Activated CD4-positive, alpha-beta T cell treated with anti-CD3 and anti-CD28 coated beads for 48 hours (primary cell): ENCODE data around the gene TNS3.

Source experiments
- DNase-seq: peaks from one replicate; pipeline ENCODE4 v3.0.0-alpha.2; 2020

Gene TNS3

DNA sequence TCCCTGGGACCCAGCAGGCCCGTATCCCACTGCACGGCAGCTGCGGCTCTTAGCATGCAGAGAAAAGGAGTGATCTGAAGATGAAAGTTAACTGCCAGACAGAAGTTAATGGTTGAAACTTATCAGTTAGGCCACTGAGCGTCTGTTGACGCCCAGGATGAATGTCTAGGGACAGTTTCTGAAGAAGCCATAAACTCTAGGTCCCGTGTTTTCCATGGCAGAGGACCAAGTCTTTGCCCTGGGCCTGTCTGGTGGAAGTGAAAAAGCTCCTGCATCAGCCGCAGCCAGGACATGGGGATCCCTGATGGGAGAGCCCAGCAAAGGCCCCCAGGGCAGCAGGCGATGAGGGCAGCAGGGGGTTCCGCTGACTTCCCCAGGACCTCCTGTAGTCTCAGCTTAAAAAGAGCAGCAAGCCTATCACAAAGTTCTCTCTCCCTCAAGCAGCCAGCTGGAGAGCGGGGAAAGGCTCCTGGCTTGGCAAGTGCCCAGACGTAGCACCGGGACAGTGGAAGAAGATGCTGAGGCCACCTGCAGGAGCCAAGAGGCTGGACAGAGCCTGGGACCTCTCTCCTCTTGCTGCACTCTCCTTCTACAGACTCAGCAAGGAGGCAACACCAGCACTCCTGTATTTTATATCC is 79.6 kb downstream of the TNS3 start:
- DNase-seq: no peak

DNA sequence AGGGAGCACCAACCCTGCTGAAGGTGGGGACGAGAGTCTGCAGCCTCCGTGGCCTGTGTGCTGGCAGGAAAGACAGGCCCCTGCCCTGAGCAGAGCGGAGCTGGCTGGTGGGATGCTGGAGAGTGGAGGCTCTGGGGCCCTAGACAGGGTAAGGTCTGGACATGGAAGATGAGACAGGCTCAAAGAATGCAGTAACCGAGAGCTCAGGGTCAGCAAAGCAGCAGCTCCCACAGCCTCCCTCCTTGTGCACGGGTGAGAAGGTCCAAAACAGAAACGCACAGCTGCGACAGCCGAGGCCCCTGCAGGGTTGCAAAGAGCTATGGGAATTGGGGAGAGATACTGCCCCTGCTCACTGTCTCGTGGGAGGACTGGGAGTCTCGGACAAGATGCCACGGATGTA is 80.5 kb downstream of the TNS3 start:
- DNase-seq: no peak

DNA sequence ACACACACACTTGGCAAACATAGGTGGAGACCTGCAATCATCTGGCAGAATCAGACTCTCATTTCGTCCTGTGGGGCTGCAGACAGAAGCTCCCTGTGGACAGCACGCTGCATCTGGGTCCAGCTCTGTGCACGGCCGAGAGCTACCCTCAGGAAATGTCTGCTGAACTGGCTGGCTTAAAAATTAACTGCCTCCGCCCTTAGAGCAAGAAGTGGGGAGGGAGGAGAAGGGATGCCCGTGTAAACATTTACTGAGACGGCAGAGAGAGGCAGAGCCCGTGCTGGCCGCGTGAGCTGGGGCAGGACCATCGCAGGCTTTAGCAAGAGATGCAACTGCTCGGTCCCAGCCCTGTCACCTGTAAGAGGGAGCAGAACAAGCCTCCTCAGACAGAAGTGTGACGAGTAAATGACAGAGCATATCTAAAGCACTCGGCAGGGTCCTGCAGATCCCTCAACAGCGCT is 81.8 kb downstream of the TNS3 start:
- DNase-seq: no peak

DNA sequence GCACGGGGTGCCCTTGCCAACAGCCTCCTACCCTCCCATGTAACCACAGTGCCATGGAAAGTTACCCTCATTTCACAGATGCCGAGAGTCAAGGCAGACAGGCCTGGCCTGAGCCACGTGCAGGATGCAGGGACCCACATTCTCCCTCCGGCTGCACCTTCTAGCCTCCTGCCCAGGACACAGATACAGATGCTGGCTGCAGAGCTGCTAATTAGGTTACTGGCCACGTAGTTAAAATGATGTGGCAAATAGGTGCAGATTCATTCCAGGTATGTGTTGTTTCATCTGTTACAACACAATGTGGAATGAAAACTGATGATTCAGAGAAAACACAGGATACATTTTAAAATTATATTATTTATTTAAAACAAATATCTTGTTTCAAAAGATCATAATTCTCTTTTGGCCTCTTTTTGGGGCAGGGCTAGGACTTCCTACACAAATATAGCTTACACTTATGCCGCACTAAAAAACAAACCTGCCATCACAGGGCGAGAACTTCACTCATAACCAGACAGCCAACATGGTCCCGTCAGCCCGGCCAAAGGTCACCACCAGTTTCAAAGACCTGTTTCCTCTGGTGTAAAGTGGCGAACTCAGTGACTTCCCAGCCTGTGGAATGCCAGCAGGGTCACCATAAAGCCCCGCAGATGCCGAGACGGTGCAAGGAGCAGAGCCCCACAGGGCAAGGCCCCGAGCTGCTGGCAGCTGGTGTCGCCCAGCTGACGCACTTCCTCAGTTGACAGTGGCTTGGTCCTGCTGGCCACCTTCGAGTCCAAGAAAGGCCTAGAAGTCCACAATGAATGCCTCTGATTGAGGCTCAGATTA is 83.5 kb downstream of the TNS3 start:
- no peak for DNase-seq

DNA sequence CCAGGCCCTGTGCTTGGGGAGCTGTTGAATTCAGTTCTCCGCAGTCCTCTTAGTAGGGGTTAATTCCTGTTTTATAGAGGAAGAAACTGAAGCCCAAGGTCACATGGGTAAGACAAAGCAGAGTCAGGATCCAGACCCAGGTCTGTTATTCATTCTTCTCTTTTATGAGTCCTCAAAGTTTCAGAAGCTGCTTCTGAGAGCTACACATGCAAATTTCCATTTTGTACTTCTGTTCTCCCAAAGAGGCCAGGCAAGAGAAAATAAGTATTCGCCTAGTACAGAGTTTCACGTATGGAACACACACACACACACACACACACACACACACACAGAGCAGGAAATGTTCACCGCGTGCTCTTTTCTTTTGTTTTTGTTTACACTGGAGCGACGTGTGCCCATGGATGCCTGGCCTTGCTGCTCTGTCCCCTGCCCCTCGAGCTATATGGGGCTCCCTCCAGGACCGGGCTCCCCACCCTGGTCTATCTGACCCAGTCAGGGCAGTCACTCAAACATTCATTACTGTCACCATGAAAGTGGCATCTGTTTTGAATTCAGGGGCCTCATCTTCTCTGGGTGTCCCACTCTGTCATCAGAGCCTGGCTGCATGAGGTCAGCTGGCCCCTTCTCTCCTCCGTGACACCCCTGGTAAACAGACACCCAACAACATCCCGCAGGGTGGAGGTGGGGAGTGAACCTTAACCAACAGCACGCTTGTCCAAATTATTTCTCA is 84.4 kb downstream of the TNS3 start:
- no peak for DNase-seq

DNA sequence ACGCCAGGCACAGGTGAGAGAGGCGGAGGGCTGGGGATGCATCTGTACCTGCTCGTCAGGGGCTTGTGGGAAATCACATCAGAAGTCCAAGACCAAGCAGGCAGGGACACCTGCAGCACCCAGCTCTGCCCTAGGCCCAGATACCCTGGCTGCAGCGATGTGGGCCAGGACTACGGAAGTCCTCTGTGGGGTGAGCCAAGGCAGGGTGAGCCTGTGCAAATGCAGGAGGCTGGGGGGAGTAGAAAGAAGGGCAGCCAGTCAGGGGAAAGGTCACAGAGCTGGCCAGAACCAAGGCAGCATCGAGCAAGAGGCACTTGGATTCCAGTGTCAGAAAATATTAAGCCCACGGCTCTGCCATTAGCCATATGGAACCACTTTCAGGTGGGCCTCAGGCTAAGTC is 85.2 kb downstream of the TNS3 start:
- no peak for DNase-seq

DNA sequence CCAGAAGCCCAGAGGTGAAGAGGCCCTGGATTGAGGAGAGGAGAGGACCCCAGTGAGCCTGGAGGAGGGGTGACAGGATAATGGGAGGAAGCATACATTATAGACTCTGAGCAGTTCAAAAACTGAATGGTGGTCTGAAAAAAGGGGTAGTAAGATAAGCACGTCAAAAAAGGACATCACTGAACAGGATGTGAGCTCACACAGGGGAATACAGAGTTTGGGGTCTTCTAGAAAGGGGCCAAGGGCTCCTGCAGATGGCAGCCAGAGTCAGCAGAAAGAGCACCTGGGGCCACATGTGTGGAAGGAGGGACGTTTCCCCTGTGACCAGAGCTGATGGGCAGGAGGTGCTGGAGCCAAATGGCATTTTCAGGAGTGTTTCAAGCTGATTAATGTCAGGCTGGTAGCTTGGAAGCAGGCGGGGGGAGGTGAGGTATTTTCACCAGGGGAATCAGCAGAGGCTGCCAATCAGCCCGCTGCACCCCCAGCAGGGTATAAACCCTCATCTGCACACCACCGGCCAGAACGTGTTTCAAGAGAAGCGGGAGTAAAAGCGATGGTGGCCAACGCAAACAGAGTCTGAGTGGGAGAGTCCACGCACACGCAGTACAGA is 85.8 kb downstream of the TNS3 start:
- no peak for DNase-seq

DNA sequence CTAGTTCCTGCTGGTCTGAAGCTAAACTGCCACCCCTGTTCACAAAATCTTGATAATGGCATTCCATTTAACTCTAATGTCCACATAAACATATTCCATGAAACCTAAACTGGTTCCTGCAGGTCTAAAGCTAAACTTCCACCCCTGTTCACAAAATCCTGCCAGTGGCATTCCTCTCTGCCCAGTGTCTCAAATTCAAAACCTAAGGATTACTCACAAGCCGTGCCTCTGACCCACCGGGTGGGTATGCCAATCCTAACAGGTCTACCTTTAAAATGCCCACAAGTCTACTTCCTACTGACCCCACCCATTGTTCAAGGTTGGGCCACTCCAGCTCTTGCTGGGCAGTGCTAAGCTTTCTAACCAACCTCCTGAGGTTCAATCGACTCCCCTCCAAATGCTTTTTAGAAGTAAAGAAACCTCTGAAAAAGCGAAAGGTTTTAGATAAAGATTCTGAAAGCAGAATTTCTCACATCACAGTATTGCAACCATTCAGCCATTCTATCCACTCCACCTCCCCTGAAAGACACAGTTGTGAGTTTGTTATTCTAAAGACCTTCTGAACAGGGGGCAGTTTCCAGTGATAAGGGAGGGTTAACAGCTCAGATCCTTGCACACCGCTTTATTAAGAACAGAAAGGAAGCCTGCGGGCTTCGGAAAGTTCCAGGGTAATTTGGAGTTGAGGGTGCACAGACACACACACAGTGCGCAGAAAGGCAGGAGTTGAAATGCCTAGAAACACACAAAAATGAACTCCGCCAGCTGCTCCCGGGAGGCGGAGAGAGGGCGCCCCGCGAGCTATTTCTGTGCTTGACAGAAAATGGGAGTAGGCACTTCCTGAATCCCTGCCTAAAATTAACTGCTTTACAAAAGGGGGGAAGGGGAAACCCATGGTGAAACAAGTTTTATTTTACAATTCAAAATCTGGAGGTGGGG is 87.7 kb downstream of the TNS3 start:
- DNase-seq: no peak

DNA sequence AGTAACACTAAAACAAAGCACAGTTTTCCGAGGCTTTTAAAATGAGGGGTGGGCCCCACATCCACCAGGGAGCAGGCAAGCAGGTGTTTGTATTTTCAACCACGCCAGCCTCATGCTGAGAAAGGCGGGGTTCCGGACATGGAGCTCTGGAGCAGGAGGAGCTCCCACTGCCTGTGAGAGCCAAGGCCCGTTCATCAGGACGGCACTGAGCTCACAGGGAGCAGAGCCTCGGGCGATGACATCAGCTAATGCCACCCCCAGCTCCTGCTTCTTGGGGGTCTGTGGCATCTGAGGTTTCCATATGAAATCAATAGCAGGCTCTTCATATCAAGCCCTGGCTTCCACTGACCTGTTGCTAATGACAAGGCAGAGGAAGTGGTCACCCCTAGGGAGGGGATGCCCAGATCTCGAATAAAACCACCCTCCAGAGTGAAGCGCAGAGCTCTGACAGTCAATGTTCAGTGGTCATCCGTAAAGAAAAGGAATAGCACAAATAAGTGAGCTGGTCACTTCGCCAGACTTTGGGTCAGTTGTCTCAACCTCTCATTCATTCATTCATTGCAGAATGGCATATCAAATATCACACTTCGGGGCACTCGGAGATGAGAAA is 89.1 kb downstream of the TNS3 start:
- no peak for DNase-seq

DNA sequence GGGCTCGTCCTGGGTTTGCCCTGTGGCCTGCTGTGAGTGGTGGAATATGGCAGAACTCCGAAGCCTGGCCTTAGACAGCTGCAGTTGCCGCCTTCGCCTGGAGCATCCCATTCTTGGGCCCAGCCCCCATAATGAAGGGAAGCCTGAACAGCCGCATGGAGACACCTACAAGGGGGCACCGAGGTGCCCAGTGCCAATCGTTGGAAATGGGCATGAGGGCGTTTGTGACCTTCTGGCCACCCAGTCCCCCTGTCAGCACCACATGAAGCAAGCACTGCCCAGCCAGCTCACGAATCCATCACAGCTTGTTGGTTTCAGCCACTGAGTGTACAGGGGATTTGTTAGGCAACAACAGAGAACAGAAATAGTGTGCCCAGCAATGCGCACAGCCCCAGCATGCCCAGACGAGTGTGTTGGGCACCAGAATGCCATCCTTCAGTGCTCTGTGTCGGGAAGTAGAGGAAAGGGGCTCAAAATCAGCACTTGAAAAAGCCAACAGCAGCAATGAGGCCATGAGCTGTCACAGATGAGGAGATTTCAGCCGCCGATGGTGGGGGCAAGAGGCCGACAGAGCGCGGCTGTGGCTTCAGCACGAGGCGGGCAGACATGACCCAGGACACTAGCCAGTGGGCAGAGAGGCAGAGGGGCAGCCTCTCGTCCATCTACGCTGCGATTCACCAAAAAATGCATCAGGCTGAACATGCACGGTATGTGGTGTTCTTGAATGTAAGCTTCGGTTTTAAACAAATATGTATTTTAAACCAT is 91.2 kb downstream of the TNS3 start:
- DNase-seq: no peak

DNA sequence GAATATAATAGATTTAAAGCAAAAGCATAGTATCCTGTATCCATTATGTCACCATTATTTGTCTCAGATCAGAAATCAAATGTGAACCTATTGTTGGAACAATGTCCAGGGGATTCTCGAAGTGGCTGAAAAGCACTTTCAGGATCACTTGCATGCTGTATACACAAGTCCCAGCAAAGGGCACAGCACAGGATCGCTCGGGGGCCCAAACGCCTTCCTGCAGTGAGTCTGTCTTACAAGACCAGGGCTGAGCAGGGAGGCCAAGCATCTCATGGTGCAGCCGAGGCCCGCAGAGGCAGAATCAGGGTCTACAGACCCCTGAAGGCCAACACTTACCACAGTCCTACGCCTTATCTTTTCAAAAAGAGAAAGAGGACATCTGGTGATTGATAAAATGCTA is 92.3 kb downstream of the TNS3 start:
- no peak for DNase-seq

DNA sequence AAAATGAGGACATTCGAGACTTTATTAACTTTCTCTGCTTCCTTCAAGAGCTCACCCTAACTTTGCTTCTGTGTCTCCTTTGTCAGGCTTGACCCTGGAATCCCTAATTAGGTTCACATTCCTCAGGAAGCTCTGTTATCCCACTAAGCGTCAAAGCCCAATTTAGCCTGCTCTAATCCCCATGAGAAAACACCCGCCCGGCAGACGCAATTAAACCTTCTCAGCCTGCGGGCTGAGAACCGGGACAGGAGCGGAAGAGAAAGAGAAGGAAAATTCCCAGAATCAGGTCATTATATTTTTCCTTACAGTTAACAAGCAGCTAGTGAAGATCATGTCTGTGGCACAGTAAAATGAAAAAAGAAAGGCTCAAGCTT is 93.0 kb downstream of the TNS3 start:
- DNase-seq: no peak

DNA sequence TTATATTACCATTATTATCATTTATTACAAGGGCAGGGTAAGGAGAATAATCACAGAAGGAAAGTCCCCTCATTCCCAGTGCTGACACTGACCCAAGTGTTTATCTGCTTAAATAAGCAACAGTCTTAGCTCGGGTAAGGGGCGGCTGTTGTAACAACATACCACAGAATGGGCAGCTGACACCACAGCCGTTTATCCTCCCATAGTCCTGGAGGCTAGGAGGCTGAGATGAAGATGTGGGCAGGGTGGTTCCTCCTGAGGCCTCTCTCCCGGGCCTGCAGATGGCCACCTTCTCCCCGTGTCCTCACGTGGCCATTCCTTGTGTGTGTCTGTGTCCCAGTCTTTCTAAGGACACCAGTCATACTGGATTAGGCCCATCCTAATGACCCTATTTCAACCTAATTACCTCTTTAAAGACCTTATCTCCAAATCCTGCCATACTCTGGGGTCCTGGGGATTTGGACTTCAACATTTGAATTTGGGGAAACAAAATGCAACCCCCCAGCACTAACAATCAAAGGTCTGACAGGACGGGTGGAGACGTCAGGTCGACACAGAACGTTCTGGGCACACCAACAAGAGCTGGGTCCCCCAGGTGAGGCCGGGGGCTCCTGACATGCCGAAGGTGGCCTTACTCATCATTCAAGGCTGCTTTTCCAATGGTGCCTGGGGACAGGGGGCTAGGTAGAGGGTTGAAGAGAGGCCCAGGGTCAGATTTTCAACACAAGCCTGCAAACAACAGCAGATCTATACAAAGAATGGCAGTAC is 93.5 kb downstream of the TNS3 start:
- no peak for DNase-seq

DNA sequence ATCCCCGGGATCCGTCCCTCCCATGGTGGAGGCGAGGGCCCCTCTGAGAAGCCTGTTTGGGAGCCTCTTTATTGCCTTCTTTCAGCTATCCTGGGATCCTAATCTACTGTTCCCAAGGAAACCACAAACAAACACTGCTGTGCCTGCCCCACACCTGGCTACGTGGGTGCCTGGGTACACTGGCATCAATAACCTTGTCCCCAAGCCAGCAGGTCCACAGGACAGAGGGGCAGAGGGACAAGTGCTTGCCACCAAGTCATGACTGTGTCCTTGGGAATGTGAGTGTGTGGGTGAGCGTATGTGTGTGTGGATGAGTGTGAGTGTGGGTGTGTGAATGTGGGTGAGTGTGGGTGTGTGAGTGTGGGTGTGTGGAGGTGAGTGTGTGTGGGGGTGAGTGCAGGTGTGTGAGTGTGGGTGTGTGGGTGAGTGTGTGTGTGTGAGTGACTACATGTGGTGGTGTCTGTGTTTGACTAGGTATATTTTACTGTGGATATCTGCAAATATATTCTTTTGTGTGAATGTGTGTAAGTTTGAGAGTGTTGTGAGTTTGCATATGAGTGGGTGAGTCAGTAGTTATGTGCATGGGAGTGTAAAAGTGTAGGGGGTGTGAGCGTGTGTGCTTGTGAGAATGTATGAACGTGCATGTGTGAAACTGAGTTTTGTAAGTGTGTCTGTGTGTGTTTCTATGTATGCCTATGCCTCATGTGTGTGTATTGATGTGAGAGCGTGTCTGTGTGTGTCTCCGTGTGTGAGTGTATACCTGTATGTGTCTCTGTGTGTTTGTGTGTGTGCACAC is 96.1 kb downstream of the TNS3 start:
- no peak for DNase-seq

DNA sequence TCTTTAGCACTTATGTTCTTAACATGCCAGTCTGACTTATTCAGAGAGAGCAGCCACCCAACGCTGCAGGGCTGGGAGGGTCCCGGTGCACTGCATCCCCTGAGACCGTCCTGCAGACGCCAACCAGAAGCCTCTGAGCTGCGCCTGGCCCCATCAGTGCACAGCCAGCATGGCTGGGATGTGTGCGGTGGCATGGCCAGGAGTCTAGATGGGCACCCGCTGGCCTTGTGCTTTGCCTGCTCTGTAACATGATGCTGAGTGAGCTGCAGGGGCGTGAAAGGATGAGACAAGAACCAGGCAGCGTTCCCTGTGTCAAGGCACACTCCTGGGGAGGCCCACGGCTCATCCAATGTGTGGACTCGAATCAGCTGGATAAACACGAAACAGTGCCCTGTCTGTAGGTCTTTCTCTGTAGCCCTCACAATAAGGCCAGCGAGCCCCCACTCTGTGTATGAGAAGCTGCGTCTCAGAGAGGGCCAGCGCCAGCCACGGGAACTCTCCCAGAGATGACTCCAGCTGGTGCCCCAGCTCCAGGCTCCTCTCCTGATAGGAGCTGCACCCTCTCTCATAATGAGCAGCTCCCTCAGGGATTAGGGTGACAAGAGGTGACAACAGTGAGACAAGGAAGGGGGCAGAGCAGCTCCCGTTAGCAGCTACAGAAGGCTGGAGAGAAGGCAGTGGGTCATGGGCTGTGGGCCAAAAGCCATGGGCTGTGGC is 96.8 kb downstream of the TNS3 start:
- DNase-seq: no peak

DNA sequence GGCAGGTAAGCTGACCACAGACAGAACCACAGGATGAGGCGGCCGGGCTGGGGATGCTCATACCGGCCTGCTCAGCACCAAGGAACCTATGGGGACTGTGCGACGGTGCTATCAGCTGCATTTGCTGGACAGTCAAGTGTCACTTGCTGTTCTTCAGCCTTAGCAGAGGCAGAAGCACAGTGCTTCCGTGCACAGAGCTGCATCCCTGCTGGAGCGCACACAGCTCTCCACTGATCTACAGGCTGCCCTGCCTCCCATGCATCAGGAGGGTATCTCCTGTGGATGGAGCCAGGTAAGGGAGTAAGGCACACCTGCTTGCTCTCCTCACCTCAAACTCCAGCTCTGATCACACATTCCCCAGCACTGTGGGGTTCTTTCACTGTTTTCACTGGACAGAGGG is 97.5 kb downstream of the TNS3 start:
- DNase-seq: no peak

DNA sequence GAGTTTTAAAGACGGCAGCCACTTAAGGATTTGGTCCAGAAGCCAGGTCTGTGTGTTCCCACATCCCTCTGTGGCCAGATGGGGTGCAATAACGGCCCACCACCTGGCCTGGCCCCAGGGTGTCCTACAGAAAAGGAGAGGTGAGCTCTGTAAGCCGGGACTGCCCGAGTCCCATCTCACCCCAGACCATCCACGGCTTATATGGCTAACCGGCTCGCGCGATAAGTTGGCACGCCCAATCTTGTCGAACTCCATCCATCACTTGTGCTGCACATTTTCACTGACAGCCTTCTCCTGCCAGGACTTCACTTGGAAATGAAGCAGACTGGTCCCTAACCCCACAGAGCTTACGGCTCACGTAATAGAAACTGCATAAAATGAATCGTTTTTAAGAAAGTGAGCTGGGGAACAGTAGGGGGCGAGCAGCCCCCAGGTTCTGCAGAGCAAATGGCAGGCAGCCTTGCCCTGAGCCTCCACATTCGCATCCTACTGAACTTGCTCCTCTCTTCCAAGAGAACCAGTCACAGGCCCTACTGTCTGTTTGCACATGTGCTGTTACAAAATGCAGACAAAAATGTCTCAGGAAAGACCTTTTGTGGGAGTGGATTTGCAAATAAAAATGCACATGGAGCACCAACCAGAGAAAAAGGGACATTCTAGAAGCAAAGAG is 98.2 kb downstream of the TNS3 start:
- no peak for DNase-seq
